ENCODE measurements around the gene BEST4.
A peak's percentile ranks its signal among the peaks of the same experiment; 100 is the strongest.
"Not testable (repeated sequence)": the region's sequence is repeated elsewhere in the genome, so short reads cannot be mapped to it uniquely, and the experiment has no call there.

BEST4 gene

GRCh38 chr1:44777547-44777946, 10.4 kb downstream of the BEST4 start:
- no peak for DNase-seq (ENCODE audit: low read depth)

DNA sequence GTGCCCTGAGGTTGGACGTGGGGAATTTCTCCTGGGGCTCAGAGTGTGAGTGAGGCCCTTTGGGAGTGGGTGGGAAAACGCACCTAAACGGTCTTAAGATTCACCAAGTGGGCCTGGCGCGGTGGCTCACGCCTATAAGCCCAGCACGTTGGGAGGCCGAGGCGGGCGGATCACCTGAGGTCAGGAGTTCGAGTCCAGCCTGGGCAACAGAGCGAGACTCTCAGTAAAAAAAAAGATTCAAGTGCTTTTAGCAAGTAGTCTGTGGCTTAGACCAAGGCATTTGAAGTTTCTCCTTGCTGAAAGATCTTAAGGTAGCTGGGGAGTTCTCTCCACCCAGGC, 11.3 kb downstream of the BEST4 start:
- DNase-seq (ENCODE audit: low read depth): no peak

DNA sequence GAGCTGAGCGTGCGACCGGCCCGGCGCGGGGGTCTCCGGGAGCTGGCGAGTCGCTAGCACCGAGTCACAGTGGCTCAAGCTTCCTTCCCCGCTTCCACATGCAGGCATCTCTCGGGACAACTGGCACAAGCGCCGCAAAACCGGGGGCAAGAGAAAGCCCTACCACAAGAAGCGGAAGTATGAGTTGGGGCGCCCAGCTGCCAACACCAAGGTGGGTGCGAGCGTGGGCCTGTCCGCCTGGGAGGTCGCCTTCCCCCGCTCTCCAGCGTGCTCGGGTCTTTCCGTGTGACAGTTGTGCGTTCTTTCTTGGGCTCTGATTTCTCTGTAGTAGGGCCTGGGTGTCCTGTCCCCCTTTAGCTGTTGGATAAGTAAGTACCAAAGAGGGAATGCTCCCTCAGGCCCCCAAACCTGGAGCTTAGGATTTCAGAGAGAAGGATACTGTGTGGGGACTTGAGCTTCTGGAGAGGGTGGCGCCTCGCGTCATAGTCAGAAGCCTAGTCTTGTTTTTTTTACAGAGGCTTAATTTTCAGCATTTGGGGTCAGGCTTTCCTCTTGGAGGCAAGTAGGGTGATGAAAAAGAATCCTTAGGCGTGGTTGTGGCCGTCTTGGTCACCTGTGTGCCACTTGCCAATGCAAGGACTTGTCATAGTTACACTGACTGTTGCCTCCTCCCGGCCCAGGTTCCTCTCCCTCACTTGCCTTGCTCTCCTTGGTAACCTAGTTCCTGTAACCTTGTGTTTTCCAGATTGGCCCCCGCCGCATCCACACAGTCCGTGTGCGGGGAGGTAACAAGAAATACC, 11.8 kb downstream of the BEST4 start:
- DNase-seq (ENCODE audit: low read depth): no peak

DNA sequence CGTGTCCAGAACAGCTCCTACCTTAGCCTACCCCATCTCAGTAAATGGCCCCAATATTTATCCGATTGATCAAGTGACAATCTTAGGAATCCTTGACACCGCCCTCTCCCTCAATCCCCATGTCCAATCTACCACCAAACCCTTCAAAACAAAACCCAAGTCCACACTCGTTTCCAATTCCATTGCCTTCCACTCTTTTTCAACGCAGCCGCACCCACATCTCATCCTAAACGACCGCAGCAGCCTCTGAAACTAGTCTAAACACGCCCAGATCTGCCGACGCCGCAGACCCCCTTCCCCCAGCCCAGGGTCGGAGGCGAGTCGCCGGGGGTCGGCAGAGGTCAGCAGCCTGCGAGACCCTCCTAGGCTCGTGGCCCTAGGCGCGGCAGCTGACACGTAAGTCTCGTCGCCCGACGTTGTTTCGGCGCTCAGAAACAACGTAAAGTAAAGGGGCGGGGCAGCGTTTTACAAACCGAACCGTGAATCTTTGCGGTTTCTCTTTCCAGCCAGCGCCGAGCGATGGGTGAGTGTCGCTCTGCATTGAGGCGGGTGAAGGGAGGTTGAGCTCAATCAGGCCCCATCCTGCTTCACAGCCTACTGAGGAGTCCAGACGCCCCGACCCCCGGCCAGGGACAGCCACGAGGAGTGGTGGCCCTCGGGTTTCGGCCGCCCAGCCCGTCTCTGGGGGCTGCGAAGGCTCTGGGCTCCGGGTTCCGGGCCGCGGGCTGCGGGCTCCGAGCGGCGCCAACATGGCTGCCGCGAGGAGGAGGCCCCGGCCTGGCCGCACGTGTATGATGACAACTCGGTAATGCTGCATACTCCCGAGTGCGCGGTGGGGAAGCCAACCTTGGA, 12.7 kb downstream of the BEST4 start, which contains the start of gene RPS8:
Gene RPS8, plus strand, starts transcription at position 463 of the 852 bp plus-strand sequence. Its CDS starts 57 bp downstream, at position 520.
- DNase-seq (ENCODE audit: low read depth): peak; percentile 62

- not testable (repeated sequence) for DNase-seq (ENCODE audit: low read depth)
Measured at GRCh38 chr1:44766421-44766820, 21.5 kb downstream of the BEST4 start.

DNA sequence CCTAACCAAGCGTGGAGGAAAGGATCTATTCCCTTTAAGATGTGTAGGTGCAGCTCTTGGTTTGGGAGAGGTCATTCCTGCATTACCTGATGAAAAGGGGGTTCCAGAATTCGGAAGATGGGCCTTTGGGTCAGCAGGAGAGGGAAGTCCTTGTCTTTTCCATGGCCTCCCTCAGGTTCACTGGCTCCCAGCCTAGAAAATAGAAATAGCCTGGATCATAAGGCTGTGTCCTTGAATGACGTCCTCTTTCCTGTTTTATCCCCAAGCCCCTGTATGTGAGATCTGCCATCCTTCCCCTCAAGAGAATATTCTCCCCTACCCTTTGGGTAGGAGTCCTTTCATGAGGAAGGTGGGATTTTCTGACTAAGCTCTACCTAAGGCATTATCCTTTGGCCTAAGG, 27.1 kb downstream of the BEST4 start:
- no peak for DNase-seq (ENCODE audit: low read depth)

DNA sequence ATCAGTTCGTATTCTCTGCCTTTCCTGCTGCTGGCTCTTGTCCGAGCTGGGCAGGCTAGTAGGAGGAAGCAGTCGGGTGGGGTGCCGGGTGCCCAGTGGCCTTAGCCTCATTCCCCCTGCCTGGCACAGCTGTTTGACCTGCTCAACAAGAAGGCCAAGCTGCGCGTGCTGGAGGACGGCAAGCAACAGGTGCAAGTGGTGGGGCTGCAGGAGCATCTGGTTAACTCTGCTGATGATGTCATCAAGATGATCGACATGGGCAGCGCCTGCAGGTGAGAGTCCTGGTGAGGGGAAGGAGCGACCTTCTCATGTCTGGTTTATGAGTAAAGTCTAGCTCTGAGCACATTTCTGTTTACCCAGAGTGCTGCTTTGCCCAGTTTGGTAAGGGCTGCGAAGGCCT, 28.9 kb downstream of the BEST4 start:
- no peak for DNase-seq (ENCODE audit: low read depth)

DNA sequence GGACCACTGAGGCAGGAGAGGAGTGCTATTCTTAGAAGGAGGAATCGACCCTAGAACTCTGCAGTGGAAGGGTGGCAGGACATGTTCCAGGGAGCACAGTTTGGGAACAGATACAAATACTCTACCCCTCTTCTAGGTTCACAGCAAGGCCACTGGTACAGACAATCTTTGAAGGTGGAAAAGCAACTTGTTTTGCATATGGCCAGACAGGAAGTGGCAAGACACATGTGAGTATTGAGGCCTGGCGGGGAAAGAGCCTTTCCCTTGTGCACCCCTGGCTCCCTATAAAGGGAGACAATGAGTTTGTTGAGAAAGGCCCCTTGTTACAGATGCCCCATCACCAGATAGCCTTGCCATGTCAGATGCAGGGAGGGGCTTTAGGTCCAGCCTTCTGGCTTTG, 30.6 kb downstream of the BEST4 start:
- no peak for DNase-seq (ENCODE audit: low read depth)

- DNase-seq (ENCODE audit: low read depth): no peak
Measured at GRCh38 chr1:44747878-44748277, 40.1 kb downstream of the BEST4 start.

DNA sequence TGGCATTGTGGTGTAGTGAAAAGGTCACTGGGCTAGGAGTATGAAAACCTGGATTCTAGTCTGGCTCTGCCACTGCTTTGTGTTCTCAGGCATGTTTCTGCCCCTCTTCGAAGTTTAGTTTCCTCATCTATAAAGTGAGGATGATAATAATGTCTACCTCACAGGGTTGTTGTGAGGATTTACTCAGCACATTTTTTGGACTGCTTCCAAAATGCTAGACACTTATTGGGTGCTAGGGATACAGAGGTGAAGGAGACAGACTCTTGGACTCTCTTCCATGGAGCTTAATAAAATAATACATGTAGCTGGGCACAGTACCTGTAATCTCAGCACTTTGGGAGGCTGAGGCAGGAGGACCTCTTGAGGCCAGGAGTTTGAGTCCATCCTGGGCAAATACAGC, 44.8 kb downstream of the BEST4 start:
- DNase-seq (ENCODE audit: low read depth): no peak

DNA sequence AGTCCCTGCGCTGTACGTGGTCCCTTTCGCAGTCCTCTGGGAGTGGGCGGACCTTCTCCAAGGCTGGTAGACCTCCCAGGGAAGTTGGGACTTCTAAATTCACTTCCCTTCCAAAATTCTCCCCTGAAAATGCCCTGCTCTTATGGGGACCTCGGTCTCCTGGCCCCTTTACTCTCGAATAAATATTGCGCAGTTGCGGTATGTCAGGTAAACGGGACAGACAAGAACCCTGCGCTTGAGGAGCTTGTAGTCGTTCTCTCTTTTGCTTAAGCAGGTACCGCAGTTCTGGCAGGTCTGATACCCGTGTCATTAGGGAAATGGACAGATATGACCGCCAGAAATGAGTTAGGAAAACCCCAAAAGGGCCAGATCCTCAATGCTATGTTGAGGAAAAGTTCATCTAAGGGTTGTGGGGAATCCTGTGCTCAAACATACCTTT, 47.8 kb downstream of the BEST4 start:
- DNase-seq (ENCODE audit: low read depth): no peak

DNA sequence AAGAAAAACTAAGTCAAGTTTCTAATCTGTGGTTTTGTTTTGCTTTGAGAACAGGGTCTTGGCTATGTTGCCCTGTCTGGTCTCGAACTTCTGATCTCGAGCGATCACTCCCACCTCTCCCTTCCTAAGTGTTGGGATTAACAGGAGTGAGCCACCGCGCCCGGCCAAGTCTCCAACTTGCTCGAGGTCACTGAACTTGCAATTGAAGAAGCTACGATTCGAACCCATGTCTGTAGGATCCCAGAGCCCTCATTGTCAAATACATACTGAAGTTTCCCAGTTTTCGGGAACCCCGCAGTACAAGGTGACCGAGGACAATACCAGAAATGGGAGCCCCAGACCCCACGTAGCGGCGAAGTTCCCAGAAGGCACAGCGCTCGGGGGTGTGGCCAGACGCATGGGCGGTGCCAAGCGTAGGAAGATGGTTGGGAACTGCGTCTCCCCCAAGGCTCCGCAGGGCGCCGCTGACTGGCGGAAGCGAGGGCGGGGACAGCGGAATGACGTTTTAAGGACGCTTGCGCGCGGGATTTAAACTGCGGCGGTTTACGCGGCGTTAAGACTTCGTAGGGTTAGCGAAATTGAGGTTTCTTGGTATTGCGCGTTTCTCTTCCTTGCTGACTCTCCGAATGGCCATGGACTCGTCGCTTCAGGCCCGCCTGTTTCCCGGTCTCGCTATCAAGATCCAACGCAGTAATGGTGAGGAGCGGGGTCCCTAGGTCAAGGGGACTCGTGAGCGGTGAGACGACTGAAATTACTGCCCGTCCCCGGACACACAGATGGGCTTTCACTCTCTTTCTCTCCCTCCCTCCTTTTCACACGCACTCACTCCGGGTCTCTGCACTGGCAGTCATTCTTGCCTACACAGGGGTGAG, 48.4 kb downstream of the BEST4 start, which contains the start of gene KIF2C:
Gene KIF2C, plus strand, starts transcription at position 531 of the 872 bp plus-strand sequence. Its CDS starts 96 bp downstream, at position 627.
- peak; percentile 74 for DNase-seq (ENCODE audit: low read depth)

DNA sequence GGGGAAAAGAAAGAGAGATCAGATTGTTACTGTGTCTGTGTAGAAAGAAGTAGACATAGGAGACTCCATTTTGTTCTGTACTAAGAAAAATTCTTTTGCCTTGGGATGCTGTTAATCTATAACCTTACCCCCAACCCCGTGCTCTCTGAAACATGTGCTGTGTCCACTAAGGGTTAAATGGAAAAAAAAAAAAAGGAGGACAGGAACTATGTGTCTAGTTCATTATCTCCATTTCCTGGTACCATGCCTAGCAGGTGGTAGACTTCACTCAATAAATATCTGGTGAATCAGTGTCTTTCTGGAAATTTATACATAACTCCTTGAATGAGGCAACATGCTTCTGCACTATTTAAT, 49.0 kb downstream of the BEST4 start:
- not testable (repeated sequence) for DNase-seq (ENCODE audit: low read depth)

DNA sequence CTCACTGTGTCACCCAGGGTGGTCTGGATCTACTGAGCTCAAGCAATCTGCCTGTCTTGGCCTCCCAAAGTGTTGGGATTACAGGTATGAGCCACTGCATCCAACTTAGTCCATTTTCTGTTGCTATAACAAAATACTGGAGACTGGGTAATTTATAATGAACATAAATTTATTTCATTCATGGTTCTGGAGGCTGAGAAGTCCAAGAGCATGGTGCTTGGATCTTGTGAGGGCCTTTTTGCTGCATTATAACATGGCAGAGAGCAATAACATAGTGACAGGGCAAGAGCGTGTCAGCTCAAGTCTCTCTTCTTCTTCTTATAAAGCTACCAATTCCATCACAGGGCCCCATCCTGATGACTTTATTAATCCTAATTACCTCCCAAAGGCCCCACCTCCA, 52.0 kb downstream of the BEST4 start:
- DNase-seq (ENCODE audit: low read depth): no peak

DNA sequence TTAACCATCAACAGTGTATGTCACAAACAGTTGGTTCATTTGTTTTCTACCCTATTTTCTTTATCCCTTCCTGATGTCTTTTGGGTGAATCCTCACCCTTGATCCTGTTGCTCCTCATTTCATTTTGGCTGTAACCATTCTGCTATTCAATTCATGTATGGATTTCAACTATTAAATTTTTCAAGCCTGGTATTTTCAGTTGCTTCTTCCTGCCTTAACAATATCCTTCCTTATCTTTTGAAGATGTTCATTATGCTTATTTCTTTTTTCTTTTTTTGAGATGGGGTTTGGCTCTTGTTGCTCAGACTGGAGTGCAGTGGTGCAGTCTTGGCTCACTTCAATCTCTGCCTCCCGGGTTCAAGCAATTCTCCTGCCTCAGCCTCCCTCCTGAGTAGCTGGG, 54.2 kb downstream of the BEST4 start:
- no peak for DNase-seq (ENCODE audit: low read depth)

Measured in GM04503 (cell line).